ENCODE data around the gene KPNB1.

Gene KPNB1

DNA sequence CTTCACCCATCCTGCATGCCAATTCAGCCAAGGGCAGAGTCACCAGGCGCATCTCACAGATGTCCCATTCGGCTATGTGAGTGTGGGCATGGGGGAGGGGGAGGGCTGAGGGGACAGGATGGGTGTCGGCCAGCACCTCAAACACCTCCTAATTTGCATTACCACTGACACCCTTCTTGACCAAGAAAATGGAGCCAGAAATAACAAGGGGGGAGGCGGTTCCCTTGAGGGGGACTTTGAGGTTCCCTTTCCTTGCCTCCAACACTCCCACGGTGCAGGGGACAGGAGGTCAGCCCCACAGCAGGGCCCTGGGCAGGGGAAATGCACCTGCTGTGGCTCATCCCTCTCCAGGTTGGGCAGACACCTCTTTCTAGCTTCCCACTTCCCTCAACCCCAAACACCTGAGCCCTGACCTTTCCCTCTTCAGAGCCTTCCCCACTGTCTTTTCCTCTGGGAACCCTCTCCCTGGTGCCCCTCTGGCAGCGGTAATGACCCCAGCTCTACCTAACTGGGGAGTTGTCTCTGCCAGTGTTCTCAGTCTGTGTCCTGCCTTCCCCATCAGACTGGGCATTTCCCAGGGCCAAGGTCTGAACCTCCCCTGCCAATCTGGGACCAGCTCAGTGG is 65.2 kb downstream of the KPNB1 start:
- DNase-seq: no peak

DNA sequence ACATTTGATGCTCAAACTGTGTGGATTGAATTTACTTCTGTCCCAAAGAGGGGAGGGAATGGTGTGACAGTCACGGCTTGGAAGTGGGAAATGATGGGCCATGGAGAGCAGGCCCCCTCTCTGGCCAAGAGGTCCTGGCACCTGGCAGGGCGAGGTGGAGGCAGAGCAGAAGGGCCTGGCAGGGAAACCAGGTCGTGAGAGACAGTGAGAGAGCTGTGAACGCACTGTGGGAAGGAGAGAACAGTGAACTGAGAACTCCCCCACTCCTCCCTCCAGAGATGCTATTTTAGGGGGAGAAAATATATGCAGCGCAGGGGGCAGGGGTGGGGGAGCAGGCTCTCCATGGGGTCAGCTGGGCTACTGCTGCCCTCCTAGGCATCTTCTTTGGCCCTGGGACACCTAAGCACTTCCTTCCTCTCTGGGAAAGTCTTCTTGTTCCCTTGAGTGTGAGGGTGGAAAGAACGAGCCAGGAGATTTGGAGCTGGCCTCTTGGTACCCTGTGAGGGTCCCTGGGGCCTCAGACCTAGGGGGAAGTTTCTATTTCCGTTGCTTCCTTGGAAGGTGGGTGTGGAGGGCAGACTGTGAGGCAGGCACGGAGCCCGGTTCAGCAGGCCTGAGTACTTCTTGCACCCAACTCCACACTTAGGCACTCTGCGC is 66.1 kb downstream of the KPNB1 start:
- no peak for DNase-seq

DNA sequence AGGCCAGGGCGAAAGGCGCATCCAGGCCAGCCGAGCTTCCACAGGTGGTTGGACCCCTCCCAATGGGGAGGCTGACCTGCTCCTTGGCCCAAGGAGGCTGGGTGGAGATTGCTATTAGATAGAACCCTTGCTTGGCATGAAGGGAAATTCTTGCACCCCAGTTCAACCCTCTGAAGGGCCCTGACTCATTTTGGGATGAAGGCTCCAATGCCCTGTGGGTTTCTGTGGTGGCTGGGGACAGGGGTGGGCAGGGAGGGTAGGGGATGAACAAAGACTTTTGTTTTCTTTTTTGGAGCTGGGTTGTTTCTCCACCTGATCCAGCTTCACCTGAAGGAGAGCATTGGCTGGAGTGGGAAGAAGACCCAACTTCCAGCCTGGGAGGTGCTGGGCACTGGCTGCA is 66.7 kb downstream of the KPNB1 start:
- DNase-seq: no peak

DNA sequence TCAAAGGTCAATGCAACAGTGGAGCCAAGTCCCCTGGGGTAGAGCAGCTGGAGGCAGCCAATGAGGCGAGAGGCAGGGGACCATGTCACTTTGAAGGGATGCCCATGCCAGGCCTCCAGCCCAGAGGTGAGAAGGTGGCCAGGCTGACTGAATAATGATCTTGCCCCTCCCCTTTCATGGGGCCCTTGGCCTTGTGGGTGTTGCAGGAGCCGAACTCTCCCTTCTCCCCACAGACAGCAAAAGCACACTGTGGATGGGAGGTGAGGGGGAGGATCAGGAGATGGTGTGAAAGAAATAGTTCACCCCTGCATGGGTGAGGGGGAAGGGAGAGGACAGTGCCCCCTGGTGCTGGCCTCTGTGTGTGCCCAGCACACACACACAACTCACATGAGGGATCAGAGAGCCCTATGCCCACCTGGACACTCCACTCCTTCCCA is 67.6 kb downstream of the KPNB1 start:
- DNase-seq: no peak

DNA sequence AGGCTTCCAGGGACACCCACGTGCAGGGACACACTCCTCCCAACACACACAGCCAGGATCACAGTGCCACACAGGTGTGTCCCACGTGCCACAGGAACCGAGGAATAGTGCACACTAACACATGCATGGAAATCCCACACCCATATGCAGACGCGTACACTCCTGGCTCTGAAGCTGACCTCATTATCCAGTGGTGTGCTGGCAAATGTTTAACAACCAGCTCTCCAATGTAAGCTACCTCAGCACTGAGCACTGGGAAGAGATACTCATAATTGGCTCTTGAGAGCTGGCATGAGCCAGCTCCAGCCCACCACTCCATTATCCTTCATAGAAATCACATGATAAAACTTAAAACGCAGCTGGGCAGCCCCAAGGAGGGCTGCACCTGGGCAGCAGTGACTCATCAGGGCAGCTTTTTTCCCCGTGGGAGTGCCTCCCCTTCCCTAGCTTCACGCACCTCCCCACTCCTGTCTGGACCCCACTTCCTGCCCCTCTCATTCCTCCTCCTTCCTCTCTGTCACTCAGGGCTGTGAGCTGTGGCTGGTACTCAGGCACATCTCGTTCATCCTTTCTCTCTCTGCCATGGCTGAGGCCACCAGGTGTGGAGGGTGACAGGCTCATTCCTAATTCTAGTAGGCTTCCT is 68.4 kb downstream of the KPNB1 start:
- no peak for DNase-seq

DNA sequence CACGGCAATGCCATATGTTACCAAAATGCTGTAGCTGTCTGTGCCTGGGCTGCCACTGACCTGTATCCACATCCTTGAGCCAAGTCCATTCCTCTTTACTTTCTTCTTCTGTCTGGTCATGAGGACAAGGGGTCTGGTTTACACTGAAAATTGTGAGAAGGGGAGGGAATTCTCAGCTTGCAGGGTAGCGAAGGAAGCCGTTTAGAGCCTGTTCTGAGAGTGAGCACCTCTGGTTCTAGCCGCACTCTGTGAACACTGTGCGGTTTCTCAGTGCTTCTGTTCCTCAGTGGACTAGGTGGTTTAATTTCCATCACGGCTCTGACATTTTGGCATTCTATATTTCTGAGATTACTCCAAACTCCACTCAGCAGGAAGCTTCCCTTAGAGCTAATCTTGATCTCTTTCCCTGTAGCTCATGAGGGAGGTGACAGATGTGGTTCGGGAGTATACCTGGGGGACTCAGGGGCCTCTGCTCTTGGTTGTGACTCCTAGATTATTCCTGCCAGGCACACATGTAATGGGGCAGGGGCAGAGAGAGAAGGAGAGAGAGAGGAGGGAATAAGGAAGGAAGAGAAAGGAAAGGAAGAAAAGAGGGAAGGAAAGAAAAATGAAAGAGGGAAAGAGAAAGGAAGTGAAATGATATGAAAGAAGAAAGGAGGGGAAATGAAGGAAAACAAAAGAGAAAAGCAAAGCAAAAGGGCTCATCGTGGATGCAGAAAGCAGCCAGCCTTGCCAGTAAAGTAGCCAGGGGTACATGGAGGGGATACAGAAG is 69.1 kb downstream of the KPNB1 start:
- no peak for DNase-seq

DNA sequence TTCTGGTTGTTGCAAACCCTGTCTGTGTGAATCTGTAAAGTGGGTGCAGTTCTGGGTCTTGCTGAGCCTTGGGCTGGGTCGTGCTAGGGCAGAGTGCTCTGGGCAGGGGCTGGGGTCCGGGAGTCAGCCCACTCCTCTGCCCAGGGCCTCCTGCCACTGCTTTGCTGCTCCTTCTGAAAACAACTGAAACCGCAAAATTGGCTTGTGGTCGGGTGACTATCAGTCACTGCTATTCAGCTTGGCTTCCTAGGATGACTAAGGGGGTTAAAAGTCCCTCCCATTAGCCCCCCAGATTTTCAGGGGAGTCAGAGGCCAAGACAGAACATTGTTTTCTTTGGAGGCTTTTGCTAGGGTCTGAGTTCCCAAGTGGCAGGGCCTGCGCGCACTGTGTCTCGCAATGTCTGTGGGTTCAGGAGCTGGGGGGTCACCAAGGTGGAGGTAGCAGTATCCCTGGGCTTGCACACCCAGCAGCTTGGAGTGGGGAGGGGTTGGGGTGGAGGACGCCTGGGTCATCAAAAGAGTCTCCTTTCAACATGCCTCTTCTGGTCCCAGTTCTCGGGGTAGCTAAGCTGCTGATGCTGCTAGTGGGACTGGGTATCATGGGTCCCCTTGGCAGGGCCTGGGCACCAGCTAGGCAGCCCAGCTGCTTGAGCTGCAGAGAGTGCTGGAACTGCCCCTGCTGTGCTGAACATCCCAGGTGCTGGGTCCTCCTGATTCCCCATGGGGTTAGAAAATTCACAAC is 69.9 kb downstream of the KPNB1 start:
- no peak for DNase-seq

DNA sequence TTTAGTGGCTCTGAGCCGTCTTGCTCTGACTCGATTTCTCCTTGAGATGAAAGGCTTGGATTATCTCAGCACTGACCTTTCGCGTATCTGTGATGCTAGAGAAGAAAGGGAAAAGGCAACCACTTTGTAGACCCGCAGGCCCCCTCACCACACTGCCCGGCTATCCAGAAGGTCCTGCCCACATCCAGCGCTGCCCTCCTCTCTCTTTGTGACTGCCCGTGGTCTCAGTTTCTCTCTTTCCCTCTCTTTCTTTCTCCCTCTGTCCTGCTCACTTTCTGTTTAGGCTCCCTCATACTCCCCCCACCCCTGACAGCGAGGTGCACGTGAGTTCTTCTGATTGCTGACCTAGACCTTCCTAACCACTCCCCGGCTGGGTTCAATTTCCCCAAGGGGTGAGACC is 70.5 kb downstream of the KPNB1 start:
- DNase-seq: no peak

DNA sequence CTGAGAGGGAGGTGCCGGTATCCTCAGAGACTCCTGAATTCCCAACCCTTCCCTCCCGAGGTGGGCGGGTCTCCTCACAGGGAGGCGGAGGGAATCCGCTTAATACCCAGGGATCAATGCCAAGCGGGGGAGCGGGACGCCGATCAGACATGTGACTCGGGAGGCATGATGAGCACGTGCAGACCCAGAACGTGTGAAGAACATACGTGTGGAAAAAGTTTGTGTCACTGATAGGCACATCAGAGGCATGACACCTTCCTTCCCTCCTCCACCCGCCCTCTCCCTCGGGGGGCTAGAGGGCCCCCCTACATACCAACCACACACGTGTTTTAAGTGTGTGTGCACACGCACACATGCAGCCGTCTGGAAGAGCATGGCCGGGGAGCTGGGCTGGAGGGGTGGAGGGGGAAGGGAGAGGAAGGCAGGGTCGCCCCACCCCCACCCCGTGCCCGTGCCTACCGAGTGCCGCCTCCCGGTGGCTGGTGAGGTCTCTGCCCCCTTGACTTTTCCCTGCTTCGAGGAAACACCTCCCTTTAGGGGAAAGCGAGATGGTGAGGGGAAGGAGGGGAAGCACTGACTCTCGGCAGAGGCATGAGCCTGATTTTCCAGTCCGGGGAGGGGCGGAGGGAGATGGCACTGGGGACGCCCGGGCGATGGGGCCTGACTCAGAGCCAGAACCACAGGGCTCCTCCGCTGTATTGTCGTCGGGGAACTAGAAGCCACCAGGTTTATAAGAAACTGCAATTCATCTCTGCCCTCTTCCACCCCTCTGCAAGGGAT is 71.2 kb downstream of the KPNB1 start:
- DNase-seq: peak in 1 of 2 experiments; percentile 9

DNA sequence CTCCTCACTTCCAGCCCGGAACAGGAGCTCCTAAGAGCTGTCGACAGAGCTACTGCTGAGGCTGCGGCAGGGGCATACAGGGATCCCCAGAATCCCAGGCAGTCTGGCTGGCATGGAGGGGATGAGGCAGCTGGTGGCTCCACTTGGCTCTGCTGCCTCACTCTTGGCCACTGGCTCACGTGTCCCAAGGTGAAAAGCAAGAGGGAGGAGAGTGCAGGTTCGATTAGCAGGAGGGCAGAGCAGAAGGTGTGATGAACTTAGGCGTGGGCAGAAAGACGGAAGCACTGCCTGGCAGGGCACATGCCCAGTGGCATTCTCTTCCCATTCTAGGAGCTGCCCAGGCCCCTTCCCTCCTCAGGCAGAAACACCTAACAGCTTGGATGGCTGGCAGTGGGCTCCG is 72.0 kb downstream of the KPNB1 start:
- no peak for DNase-seq

DNA sequence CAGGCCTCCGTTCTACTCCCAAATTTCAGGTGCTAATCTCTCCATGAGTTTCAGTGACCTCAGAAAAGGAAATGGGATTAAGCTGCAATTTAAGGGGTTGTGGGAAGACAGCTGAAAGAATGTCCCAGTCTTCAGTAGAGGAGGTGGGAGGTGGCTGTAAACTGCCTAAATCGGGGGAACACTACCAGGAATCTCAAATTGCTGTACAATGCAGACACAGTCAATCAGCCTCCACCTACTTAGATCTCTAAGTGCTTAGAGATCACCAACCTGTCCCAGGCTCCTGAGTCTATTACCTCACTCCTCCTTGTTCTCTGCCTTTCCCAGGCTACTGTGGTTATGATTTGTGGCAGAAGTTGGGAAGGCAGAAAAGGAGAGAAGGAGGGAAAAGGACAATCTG is 75.0 kb downstream of the KPNB1 start:
- no peak for DNase-seq

DNA sequence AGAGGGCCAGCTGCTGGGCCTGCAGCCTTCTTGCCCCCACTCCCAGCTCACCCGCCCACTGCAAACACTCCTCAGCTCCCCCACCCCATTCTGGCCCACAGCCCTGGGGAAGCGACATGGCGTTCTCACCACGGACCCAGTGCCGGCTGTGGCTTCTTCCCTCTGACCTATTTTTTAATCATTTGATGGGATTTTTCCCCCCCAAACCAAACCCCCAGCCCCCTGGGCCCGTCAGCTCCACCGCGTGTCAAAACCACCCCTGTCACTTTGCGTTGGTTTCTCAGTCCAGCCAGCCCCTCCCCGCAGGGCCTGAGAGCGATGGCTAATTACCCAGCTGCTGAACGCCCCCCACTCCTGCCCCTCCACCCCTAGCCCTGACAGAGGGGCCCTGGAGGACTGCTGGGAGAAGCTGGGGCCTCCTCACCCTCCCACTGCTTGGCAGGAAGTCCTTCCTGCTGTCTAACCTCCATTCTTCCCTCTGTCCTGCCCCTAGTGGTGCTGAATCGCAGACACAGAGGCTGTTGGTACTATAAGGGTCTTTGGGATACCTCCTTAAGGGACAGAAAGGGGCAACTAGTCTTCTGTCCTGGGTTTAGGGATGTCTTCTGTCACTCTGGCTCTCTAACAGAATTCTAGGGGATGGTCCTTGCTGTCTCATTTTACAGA is 75.9 kb downstream of the KPNB1 start:
- DNase-seq: no peak

DNA sequence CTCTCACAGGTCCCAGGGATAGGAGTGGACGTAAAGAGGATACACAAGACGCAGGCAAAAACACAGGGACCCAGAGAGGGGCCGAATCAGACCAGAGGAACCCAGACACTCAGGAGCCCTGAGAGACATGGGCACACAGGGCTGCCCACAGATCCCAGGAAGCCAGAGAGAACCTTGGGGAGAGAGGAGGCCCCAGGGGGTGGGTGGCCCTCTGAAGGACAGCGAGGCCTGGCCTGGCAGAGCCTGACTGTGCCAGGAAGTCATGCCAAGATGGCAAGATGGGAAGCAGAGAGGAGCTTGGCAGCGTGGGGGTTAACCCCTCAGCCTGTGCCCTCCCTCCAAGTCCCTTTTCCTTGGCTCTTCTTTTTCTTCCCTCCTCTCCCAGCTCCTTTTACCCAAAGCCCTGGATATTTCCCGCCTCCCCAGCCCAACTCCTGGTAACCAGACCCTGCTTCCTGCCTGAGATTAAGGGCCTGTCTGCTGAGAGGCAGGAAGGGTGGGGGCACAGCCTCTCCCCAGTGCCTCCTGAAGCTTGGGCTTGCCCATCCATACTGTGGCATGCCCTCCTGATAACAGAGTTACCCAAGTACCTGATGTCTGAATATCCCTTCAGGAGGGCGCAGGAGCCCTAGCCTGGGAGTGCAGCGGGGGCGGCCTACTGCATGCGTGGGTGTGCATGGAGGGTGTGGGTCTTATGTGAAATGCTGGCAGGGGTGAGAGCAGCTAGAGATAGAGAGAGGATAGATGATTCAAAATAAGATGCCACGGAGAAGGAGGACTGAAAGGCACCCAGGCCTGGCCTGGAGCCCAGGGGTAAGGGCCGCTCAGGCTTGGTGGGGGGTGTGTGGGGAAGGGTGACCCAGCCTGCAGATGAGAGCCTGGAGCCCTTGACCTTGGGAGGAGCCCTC is 77.3 kb downstream of the KPNB1 start:
- no peak for DNase-seq

DNA sequence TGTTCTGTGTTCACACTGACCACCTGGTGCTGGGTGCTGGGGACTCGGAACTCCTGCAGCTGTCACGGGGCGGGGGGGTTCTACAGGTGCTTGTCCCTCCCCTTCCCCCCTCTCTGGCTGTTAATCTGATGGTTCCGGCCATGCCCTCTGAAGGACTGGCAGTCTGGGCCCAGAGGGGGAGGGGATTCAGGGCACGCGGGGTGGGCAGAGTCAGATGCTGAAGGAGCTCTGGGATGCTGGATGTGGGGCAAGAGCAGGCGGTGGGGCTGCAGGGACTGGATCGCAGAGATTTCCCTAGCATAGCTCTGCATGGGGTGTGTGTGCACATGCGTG is 78.0 kb downstream of the KPNB1 start:
- DNase-seq: no peak

DNA sequence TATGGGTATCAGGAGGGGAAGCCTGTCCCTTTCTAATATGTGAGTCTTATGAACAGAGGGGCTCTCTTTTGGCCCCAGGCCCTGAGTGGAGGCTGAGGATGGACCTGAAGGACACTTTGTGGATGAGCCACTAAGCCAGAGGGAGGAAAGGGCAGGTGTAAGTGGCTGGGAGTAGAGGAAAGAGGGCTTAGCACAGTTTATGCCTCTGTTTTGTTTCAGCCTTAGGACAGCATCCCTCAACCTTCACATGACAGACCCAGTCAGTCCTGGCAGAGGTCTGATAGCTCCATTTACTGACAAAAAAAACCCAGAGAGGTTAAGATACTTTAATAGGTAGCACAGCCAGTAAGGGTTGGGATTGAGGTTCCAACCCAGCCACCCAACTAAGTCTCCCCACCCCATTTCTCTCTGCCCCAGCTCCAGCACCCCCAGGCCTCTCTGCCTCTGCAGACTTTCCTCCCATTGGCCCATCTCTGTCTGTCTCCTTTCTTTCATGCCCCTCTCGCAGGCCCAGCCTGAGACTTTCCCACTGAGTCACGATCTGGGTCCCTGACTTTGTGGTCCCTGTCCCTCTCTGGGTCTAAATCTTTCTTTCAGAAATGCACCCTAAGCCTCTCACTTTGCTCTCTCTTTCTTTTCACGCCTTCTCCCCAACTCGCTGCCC is 78.6 kb downstream of the KPNB1 start:
- DNase-seq: no peak

DNA sequence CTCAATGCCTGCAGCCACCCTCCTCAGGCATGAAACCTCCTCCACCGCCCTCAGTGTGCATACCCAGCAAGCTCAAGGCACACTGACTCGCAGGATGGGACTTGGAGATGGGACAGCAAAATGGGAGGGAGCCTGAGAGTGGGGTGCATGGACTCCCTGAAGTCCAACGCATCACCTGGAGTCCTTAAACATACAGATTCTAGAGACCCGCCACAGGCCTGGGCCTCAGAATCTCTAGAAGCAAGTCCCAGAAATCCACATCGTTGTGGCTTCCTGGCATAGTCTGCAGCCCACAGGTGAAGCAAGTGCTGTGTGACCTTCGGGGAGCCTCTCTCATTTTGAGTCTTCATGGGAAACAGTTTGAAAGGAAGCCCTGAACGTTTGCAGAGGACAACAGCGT is 79.8 kb downstream of the KPNB1 start:
- DNase-seq: no peak

DNA sequence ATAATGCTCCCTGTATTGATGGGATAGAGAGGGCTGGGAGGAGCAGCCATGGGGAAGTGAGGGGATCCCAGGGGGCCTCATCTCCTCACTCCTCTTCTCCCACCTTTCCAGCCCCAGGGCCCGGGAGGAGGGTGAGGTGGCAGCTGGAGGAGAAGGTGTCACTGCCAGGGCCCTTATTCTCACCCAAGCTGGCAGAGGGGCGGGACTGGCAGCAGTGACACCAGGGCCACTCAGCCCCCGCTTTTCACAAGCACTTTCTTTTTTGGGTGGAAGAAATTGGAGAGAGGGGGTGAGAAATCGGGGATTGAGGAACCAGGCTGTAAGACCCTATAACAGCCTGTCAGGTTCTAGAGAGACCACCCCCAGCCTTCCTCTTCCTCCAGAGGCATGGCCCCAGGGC is 81.0 kb downstream of the KPNB1 start:
- no peak for DNase-seq

DNA sequence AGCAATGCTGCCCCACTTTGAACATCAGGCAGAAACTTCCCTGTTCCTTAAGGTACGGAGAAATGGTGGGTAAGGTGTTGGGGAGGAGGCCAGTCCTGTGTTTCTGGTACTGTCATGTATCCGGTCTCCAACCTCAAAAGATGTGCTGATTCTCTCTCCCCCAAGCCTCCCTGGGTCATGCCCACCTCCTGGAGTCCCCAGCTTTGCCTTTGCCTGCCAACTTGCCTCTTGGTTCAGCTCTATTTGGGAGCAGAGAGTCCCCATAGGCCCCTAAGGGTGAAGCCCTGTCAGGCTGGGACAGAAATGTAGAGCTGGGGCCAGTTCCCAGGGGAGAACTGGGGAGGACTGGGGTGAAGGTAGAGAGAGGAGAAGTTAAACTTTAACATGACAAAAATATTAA is 81.7 kb downstream of the KPNB1 start:
- no peak for DNase-seq

DNA sequence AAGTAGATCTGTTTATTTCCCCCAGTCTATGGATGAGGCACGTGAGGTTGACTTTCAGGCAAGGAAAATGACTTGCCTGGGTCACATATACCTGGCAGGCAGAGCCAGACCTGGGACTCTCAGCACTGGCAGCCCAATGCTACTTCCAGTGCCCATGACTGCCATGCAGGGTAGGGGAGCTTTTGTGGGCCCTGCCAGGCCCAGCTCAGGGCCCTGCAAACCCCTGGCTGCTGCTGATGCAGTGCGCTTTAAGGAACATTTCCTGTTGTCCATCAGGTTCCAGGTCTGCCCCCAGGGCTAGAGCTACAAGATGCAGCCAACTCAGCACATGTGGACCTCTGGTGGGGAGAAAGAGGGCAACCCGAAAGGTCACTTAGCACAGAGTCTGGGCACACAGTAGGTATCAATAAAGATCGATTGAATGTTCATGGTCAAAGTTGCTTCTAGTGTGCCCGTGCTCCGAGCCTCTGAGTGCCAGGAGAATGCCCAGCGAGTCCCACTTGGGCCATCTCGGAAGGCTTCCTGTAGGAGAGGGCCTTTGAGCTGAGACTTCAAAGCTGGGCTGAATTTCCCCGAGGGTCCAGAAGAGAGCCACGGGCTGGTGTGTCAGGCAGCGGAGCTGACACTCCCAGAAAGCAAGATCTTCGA is 82.8 kb downstream of the KPNB1 start:
- DNase-seq: no peak
